Effector CD4-positive, alpha-beta T cell (primary cell): Measurements from ENCODE around the gene BCDIN3D.
"Not testable (repeated sequence)": the region's sequence is repeated elsewhere in the genome, so short reads cannot be mapped to it uniquely, and the experiment has no call there.

Experiments used
- DNase-seq: peaks from one replicate; pipeline ENCODE4 v3.0.0-alpha.2; 2020

BCDIN3D gene

GRCh38 chr12:49876070-49876469 lies 33.2 kb upstream of the BCDIN3D start:
- no peak for DNase-seq

- no peak for DNase-seq
These were observed 32.3 kb upstream of the BCDIN3D start for GRCh38 chr12:49875115-49875720.

- DNase-seq, result no peak
These were observed 31.4 kb upstream of the BCDIN3D start for GRCh38 chr12:49874142-49874897.

- DNase-seq, result no peak
These were observed 30.5 kb upstream of the BCDIN3D start for GRCh38 chr12:49873361-49873934.

GRCh38 chr12:49872781-49873181 lies 29.9 kb upstream of the BCDIN3D start:
- no peak for DNase-seq

- no peak for DNase-seq
These were observed 29.5 kb upstream of the BCDIN3D start for GRCh38 chr12:49872381-49872780.

- not testable (repeated sequence) for DNase-seq
These were observed 28.9 kb upstream of the BCDIN3D start for GRCh38 chr12:49871811-49872251.

GRCh38 chr12:49871263-49871561 lies 28.3 kb upstream of the BCDIN3D start:
- no peak for DNase-seq

- DNase-seq, result no peak
These were observed 27.8 kb upstream of the BCDIN3D start for GRCh38 chr12:49870501-49871262.

GRCh38 chr12:49869816-49870500 lies 27.1 kb upstream of the BCDIN3D start:
- no peak for DNase-seq

- DNase-seq, result no peak
These were observed 26.3 kb upstream of the BCDIN3D start for GRCh38 chr12:49868952-49869815.

GRCh38 chr12:49868449-49868848 lies 25.5 kb upstream of the BCDIN3D start:
- no peak for DNase-seq

- DNase-seq, result no peak
These were observed 24.9 kb upstream of the BCDIN3D start for GRCh38 chr12:49867570-49868341.

GRCh38 chr12:49866859-49867569 lies 24.1 kb upstream of the BCDIN3D start:
- peak; percentile 64 for DNase-seq

- no peak for DNase-seq
These were observed 22.9 kb upstream of the BCDIN3D start for GRCh38 chr12:49865782-49866135.

- no peak for DNase-seq
These were observed 22.3 kb upstream of the BCDIN3D start for GRCh38 chr12:49865109-49865781.

GRCh38 chr12:49864798-49865090 lies 21.8 kb upstream of the BCDIN3D start:
- DNase-seq, result no peak

GRCh38 chr12:49863946-49864797 lies 21.3 kb upstream of the BCDIN3D start:
- DNase-seq, result no peak

- DNase-seq, result not testable (repeated sequence)
These were observed 18.0 kb upstream of the BCDIN3D start for GRCh38 chr12:49860921-49861320.
